ENCODE results near the gene DIRAS3.
"Not testable (repeated sequence)": the region's sequence is repeated elsewhere in the genome, so short reads cannot be mapped to it uniquely, and the experiment has no call there.

The DIRAS3 gene

DNA sequence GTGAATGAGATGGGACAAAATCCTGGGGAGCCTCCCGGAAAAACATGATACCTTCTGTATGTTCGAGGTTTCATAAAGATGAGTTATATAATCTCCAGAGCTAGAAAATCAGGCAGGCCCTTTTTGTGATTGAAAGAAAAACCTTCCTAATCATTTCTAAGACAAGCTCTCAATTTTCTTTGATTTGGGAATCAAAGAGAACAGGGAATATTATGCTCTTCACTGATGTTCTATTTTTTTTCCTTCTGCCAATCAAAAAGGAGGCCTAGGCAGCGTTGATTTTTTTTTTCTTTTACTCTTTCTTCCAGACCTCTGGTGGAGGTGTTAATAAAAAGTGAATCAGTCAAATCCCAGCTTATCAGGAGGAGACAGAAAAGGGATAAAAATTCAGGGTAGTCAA is 34.5 kb downstream of the DIRAS3 start:
- Histone ChIP-seq H3K9ac (ENCODE audit: low read depth, low read length) (no peak overlapping the region), H3K4me2 (ENCODE audit: low read length) (no peak overlapping the region), H3K9me3 (replicated peaks; ENCODE audit: low read length) (no peaks in the 10 kb centered on the region), H3K4me1 (ENCODE audit: control insufficient read depth, insufficient read depth, low read length) (no peaks in the 10 kb centered on the region), H3K36me3 (ENCODE audit: insufficient read depth, low read length) (no peaks in the 10 kb centered on the region), H3K4me3 (ENCODE audit: low read length) (no peak overlapping the region), H3K27me3 (ENCODE audit: control insufficient read depth, insufficient read depth, low read length) (no peaks in the 10 kb centered on the region)

GRCh38 chr1:68015369-68015768 is 35.1 kb downstream of the DIRAS3 start:
- Histone ChIP-seq H3K4me3 (ENCODE audit: low read length) (no peak overlapping the region), H3K36me3 (ENCODE audit: insufficient read depth, low read length) (no peaks in the 10 kb centered on the region), H3K27me3 (ENCODE audit: control insufficient read depth, insufficient read depth, low read length) (no peaks in the 10 kb centered on the region), H3K9ac (ENCODE audit: low read depth, low read length) (no peak overlapping the region), H3K9me3 (replicated peaks; ENCODE audit: low read length) (no peaks in the 10 kb centered on the region), H3K4me2 (ENCODE audit: low read length) (no peak overlapping the region), H3K4me1 (ENCODE audit: control insufficient read depth, insufficient read depth, low read length) (no peaks in the 10 kb centered on the region)

GRCh38 chr1:68013351-68013750 is 37.1 kb downstream of the DIRAS3 start:
- no peak overlapping the region for H3K4me2 ChIP-seq (ENCODE audit: low read length)
- no peak overlapping the region for H3K9ac ChIP-seq (ENCODE audit: low read depth, low read length)
- H3K9me3 ChIP-seq (replicated peaks; ENCODE audit: low read length): no peaks in the 10 kb centered on the region
- no peaks in the 10 kb centered on the region for H3K4me1 ChIP-seq (ENCODE audit: control insufficient read depth, insufficient read depth, low read length)
- H3K36me3 ChIP-seq (ENCODE audit: insufficient read depth, low read length): no peaks in the 10 kb centered on the region
- H3K4me3 ChIP-seq (ENCODE audit: low read length): no peak overlapping the region
- H3K27me3 ChIP-seq (ENCODE audit: control insufficient read depth, insufficient read depth, low read length): no peaks in the 10 kb centered on the region

GRCh38 chr1:68011657-68012375 is 38.6 kb downstream of the DIRAS3 start:
- Histone ChIP-seq H3K9ac (ENCODE audit: low read depth, low read length) (no peak overlapping the region), H3K36me3 (ENCODE audit: insufficient read depth, low read length) (no peaks in the 10 kb centered on the region), H3K27me3 (ENCODE audit: control insufficient read depth, insufficient read depth, low read length) (no peaks in the 10 kb centered on the region)

GRCh38 chr1:68010543-68010942 is 39.9 kb downstream of the DIRAS3 start:
- Histone ChIP-seq H3K4me1 (ENCODE audit: control insufficient read depth, insufficient read depth, low read length) (no peaks in the 10 kb centered on the region), H3K4me3 (ENCODE audit: low read length) (no peak overlapping the region), H3K4me2 (ENCODE audit: low read length) (no peak overlapping the region), H3K36me3 (ENCODE audit: insufficient read depth, low read length) (no peaks in the 10 kb centered on the region), H3K27me3 (ENCODE audit: control insufficient read depth, insufficient read depth, low read length) (no peaks in the 10 kb centered on the region), H3K9ac (ENCODE audit: low read depth, low read length) (no peak overlapping the region), H3K9me3 (replicated peaks; ENCODE audit: low read length) (no peaks in the 10 kb centered on the region)

More at GRCh38 chr1:68011657-68012375, 38.6 kb downstream of the DIRAS3 start:
- Histone ChIP-seq H3K9me3 (replicated peaks; ENCODE audit: low read length) (no peaks in the 10 kb centered on the region), H3K4me3 (ENCODE audit: low read length) (no peak overlapping the region), H3K4me2 (ENCODE audit: low read length) (no peak overlapping the region), H3K4me1 (ENCODE audit: control insufficient read depth, insufficient read depth, low read length) (no peaks in the 10 kb centered on the region)

DNA sequence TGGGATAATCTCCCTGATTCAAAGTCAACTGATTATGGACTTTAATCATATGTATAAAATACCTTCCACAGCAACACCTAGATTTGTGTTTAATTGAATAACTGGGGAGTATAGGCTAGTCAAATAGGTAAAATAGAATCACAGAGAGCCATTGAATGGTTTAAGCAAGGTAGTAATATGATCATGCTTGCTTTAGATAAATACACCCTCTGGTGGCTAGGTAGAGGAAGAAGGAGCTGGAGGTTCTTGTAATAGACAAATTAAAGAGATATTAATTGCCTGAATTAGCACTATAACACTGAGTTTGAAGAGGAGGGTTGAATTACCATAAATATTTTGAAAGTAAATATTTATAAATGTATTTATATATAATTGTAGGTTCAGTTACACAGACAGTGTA is 40.3 kb downstream of the DIRAS3 start:
- Histone ChIP-seq H3K4me1 (ENCODE audit: control insufficient read depth, insufficient read depth, low read length) (no peaks in the 10 kb centered on the region), H3K27me3 (ENCODE audit: control insufficient read depth, insufficient read depth, low read length) (no peaks in the 10 kb centered on the region), H3K4me2 (ENCODE audit: low read length) (no peak overlapping the region), H3K36me3 (ENCODE audit: insufficient read depth, low read length) (no peaks in the 10 kb centered on the region), H3K4me3 (ENCODE audit: low read length) (no peak overlapping the region), H3K9me3 (replicated peaks; ENCODE audit: low read length) (no peaks in the 10 kb centered on the region), H3K9ac (ENCODE audit: low read depth, low read length) (no peak overlapping the region)

DNA sequence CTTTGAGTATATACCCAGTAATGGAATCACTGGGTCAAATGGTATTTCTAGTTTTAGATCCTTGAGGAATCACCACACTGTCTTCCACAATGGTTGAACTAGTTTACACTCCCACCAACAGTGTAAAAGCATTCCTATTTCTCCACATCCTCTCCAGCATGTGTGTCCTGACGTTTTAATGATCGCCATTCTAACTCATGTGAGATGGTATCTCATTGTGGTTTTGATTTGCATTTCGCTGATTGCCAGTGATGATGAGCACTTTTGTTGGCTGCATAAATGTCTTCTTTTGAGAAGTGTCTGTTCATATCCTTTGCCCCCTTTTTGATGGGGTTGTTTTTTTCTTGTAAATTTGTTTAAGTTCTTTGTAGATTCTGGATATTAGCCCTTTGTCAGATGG is 46.8 kb downstream of the DIRAS3 start:
- H3K4me1 ChIP-seq (ENCODE audit: control insufficient read depth, insufficient read depth, low read length); H3K4me2 ChIP-seq (ENCODE audit: low read length); H3K9me3 ChIP-seq (replicated peaks; ENCODE audit: low read length); H3K27me3 ChIP-seq (ENCODE audit: control insufficient read depth, insufficient read depth, low read length); H3K9ac ChIP-seq (ENCODE audit: low read depth, low read length); H3K36me3 ChIP-seq (ENCODE audit: insufficient read depth, low read length); H3K4me3 ChIP-seq (ENCODE audit: low read length): not testable (repeated sequence)

DNA sequence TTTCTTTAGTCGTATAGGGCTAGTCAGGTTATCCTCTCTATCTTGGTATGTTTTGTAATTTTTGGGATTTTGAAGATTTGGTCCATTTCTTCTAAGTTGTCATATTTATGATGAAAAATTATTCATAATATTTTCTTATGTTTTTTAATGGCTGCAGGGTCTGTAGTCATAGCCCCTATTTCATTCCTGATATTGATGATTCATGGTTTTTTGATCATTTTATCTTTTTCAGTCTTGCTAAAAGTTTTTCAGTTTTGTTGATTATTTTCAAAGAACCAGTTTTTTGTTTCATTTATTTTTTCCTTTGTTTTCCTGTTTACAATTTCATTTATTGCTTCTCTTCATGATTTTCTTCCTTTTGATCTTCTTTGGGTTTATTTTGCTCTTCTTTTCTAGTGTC is 50.2 kb downstream of the DIRAS3 start:
- Histone ChIP-seq H3K4me2 (ENCODE audit: low read length) (no peak overlapping the region), H3K27me3 (ENCODE audit: control insufficient read depth, insufficient read depth, low read length) (no peaks in the 10 kb centered on the region), H3K36me3 (ENCODE audit: insufficient read depth, low read length) (no peaks in the 10 kb centered on the region), H3K9me3 (replicated peaks; ENCODE audit: low read length) (peaks cover 3% of the 10 kb centered on the region), H3K9ac (ENCODE audit: low read depth, low read length) (no peak overlapping the region), H3K4me3 (ENCODE audit: low read length) (no peak overlapping the region), H3K4me1 (ENCODE audit: control insufficient read depth, insufficient read depth, low read length) (no peaks in the 10 kb centered on the region)

DNA sequence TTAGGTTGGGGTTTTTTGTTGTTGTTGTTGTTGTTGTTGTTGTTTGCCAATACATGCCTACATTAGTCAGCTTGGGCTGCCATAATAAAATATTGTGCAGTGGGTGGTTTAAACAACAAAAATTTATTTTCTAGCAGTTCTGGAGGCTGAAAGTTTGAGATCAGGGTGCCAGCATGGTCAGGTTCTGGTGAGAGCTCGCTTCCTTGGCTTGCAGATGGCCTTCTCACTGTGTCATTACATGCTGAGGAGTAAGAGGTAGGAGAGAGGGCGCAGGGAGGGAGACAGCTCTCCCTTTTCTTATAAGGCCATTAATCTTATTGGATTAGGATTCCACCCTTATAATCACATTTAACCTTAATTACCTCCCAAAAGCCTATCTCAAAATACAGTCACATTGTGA is 52.7 kb downstream of the DIRAS3 start:
- H3K36me3 ChIP-seq (ENCODE audit: insufficient read depth, low read length): no peaks in the 10 kb centered on the region
- H3K27me3 ChIP-seq (ENCODE audit: control insufficient read depth, insufficient read depth, low read length): no peaks in the 10 kb centered on the region
- no peak overlapping the region for H3K4me2 ChIP-seq (ENCODE audit: low read length)
- no peak overlapping the region for H3K4me3 ChIP-seq (ENCODE audit: low read length)
- no peak overlapping the region for H3K9ac ChIP-seq (ENCODE audit: low read depth, low read length)
- H3K9me3 ChIP-seq (replicated peaks; ENCODE audit: low read length): peaks cover 3% of the 10 kb centered on the region
- H3K4me1 ChIP-seq (ENCODE audit: control insufficient read depth, insufficient read depth, low read length): no peaks in the 10 kb centered on the region
